Measurements from ENCODE around the gene MACO1.
"Not testable (repeated sequence)": the region's sequence is repeated elsewhere in the genome, so short reads cannot be mapped to it uniquely, and the experiment has no call there.

The MACO1 gene

GRCh38 chr1:25430073-25430966 is at the start of gene MACO1:
Gene MACO1, plus strand, starts transcription at chr1:25430897. Its CDS starts 202 bp downstream, at chr1:25431099.
- DNase-seq (ENCODE audit: low read depth) = peak; percentile 91

GRCh38 chr1:25382543-25382942 is 48.2 kb upstream of the MACO1 start:
- not testable (repeated sequence) for DNase-seq (ENCODE audit: low read depth)

GRCh38 chr1:25383090-25383489 is 47.6 kb upstream of the MACO1 start:
- not testable (repeated sequence) for DNase-seq (ENCODE audit: low read depth)

GRCh38 chr1:25383875-25384274 is 46.8 kb upstream of the MACO1 start:
- not testable (repeated sequence) for DNase-seq (ENCODE audit: low read depth)

GRCh38 chr1:25387096-25387495 is 43.6 kb upstream of the MACO1 start:
- DNase-seq (ENCODE audit: low read depth) = not testable (repeated sequence)

- DNase-seq (ENCODE audit: low read depth) = not testable (repeated sequence)
Observed at GRCh38 chr1:25388691-25389090, 42.0 kb upstream of the MACO1 start.

GRCh38 chr1:25389721-25390120 is 41.0 kb upstream of the MACO1 start:
- not testable (repeated sequence) for DNase-seq (ENCODE audit: low read depth)

GRCh38 chr1:25392841-25393240 is 37.9 kb upstream of the MACO1 start:
- DNase-seq (ENCODE audit: low read depth) = no peak

GRCh38 chr1:25397549-25397948 is 33.1 kb upstream of the MACO1 start:
- DNase-seq (ENCODE audit: low read depth) = not testable (repeated sequence)

GRCh38 chr1:25398079-25398478 is 32.6 kb upstream of the MACO1 start:
- not testable (repeated sequence) for DNase-seq (ENCODE audit: low read depth)

GRCh38 chr1:25402947-25403803 is 27.5 kb upstream of the MACO1 start:
- DNase-seq (ENCODE audit: low read depth) = not testable (repeated sequence)

- not testable (repeated sequence) for DNase-seq (ENCODE audit: low read depth)
Observed at GRCh38 chr1:25405731-25406305, 24.9 kb upstream of the MACO1 start.

GRCh38 chr1:25409641-25410427 is 20.9 kb upstream of the MACO1 start:
- DNase-seq (ENCODE audit: low read depth) = peak; percentile 57

GRCh38 chr1:25412872-25413623 is 17.6 kb upstream of the MACO1 start:
- DNase-seq (ENCODE audit: low read depth) = peak; percentile 74

GRCh38 chr1:25414157-25414556 is 16.5 kb upstream of the MACO1 start:
- not testable (repeated sequence) for DNase-seq (ENCODE audit: low read depth)

- not testable (repeated sequence) for DNase-seq (ENCODE audit: low read depth)
Observed at GRCh38 chr1:25414578-25414977, 16.1 kb upstream of the MACO1 start.

GRCh38 chr1:25417280-25417679 is 13.4 kb upstream of the MACO1 start:
- not testable (repeated sequence) for DNase-seq (ENCODE audit: low read depth)

- DNase-seq (ENCODE audit: low read depth) = not testable (repeated sequence)
Observed at GRCh38 chr1:25419339-25419738, 11.4 kb upstream of the MACO1 start.

GRCh38 chr1:25420715-25421114 is 10.0 kb upstream of the MACO1 start, which contains the start of gene RHCE:
Gene RHCE, minus strand, starts transcription at chr1:25420825. Its CDS starts 39 bp downstream, at chr1:25420786.
- not testable (repeated sequence) for DNase-seq (ENCODE audit: low read depth)

- not testable (repeated sequence) for DNase-seq (ENCODE audit: low read depth)
Observed at GRCh38 chr1:25423206-25423605, 7.5 kb upstream of the MACO1 start.

Data from CMK (cell line).